ENCODE measurements around the gene IFT43.

Gene IFT43

DNA sequence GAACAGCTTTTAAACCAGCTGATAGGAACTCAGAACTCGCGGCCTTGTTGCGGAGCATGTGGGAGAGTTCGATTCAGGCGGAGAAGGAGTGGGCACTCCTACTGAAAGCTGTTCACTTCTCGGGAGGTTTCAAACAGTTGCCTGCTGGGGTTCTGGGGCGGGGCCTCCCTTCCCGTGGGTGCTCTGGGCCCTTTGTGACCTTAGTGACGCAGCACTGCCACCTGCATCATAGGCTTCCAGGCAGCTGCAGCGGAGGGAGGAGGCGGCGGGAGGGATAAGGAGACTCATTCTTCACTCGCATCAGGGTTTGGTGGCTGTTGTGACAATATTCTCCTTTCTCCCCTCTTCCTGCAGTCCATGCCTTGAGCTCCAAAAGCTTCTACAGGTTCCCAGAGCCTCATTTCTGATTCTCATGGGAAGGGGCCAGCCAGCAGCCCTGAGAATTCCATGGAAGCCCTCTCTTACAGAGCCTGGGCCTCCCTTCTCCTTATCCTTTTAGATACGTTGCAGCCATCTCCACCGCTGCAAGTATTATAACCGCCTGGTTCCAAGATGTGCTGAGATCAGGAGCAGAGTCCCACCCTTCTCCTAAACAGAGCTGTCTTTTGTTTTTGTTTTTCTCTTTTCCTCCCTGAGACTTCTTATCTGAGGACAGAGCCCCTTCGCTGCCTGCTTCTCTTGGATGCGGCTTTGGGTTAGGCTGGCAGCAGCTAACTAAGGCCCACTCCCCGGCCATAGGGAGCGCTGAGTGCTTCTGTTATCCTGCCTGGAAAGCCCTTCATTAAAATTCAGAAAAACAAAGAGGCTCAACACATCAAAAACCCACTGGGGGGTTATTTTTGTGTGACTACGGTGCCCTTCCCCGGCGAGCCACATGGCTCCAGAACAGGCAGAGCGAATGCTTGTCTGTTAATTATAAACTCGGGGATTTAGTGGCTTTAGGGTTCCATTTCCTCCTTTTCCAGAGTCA lies 98.5 kb downstream of the IFT43 start:
- no peak for DNase-seq

DNA sequence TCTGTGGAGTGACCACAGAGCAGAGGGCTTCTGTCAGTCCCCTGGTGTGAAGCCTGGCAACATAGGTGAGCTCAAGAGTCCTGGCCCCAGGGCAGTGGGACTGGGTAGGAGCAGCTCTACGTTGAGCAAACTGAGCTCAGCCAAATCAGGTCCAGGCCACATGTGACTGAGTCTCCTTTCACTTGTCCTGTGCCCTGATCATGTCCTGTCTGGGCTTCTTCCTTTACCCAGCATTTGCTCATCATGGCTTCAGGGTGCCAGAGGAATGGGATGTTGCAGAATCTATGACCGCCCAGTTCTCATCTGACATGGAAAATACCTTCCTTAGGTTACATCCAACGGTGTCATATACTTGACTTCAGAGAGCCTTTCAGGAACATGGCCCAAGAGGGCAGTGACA lies 99.8 kb downstream of the IFT43 start:
- no peak for DNase-seq

DNA sequence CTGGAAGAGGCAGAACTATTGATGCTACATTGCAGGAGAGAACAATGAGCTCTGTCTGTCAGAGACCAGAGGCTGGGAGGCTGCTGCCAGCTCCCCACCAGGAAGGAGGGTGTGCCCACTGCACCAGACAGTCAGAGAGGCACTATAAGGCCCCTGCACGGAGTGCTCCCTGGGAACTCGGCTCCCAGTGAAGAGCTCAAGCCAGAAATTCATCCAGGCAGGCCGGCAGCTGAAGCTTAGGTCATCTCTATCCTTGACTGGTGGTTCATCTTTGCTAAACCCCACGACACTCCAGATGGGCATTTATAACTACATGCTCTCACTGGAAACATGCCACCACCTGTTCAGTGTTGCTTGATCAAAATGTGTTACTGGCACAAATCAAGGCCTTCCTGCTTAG lies 101.1 kb downstream of the IFT43 start:
- DNase-seq: no peak

DNA sequence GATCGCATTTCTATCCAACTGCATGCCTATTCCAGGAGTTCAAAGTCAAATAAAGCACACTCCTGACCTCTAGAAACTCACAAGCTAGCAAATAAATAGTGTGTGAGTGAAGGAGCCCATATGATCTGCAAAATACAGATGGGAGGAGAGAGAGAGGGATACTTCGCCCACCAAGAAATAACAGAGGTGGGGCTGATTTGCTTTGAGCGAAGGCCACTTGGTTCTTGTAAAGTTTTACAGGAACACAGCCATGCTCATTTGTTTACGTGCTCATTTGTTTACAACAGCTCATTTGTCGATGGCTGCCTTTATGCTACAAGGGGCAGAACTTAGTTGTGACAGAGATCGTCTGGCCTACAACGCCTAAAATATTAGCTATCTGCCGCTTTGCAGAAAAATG lies 102.8 kb downstream of the IFT43 start:
- DNase-seq: no peak

DNA sequence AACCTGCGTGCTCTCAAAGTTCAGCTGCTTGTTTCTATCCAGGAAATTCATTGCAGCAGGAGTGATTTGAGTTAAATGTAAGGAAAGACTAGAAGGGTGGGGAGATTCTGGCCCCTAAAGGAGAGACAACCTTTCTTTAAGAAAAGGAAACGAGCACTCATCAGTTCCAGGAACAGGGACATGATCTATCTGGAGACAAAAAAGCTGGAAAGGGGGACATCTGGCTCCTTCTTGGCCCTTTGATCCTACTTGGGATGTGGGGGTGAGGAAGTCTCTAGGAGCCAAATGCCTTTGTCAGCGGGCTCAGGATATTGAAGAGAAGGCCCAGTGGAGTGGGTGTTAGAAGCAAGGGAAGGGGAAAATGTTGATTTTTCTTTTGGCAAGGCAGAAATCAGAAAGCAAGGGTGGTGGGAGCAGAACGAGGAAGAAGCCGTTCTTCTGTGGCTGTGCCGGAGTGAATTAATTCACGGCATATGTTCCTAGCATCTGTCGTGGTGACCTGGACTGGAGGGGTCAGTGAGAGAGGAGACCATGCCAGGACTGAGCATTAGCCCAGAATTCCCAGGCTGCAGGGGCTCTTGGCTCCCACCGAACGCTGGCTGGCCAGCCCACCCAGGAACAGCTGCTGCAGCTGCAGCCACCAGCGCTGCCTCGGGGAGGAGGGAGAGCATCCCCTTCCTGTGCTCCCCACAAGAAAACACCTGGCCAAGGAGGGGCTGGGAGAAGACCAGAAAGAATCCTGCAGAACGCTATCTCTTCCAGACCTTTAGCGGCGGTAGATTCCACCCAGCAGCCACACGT lies 103.4 kb downstream of the IFT43 start:
- DNase-seq: no peak

DNA sequence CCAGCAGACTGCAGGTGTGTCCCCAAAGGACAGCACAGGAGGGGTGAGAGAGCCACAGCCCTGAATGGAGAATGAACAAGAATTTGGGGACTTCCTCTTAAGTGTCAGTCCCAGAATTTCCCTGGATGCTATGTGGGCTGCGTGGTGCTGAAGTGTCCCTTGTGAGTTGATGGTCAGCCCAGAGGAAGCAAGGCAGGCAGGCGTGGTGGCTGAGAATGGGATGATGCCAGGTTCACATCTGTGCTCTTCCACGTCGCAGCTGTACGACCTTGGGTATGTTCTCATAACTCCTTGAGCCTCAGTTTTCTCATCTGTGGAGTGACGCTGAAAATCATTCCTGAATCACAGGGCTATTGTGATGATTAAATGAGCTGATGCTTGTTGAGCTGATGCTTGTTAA lies 104.0 kb downstream of the IFT43 start:
- no peak for DNase-seq

DNA sequence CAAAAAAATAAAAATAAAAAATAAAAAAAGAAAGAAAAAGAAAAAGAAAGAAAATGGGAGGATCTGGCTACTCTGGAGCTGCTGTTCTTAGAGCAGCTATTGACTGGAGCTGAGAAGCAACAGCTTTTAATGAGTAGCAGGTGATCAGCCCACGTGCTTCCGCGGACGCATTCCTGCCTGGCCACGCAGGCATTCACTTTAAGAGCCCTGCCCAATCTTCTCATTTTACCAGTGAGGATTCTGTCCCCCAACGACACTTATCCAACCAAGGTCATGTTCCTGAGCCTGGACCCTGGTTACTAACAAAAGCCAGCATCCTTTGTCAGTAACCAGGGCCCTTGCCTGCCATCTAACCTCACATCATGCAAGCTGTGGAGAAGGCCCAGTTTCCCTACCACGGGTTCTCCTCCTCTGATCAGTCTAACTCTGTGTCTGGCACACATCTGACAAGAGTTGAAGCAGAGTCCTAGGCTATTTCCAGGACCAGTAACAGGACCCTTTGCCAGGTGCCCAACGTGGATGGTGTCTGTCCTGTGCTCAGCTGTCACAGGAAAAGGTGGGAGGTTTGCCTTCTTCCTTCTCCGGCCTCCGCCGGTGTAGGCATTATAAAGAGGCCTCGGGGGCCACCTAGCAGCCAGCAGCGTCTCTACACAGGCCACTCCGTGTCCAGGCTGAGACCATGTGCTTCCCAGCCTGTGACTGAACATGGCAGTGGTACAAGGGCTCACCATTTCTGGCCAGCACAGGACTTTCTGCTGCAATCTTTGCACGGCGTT lies 105.2 kb downstream of the IFT43 start:
- no peak for DNase-seq

DNA sequence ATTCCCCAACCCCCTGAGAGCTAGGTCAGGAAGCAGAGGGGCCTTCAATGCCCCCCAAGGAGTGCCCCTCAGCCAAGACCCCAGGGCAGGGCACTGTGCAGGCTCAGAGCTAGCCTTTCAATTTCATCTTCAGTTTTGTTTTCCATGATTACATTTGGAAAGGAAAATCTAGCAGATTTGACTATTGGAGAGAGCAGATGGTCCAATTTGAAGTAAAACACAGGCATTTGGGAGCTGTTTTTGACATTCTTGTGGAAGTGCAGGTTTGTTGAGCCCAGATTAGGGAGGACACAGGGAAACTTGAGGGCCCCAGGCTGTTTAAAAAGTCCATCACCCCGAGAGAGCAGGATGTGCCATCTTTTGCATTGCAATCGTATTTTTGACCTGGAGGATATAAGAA lies 107.5 kb downstream of the IFT43 start:
- no peak for DNase-seq

DNA sequence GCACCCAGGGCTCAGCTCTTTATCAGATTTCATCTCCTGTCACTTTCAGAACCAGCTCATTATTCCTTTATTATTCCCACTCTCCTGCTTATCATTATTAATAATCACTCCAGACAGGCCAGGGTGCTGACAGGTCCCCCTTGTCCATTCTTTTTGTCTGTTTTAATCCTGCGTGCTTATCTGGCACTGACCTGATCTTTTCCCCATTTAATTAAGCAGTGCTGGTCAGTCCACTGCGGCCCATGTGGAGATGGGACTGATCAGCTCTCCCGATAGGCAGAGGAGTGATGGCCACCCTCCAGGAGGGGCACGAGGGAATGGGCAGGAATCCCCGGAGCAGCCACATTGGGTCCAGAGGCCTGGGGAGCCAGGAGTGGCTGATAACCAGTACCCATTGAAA lies 110.7 kb downstream of the IFT43 start:
- DNase-seq: no peak

DNA sequence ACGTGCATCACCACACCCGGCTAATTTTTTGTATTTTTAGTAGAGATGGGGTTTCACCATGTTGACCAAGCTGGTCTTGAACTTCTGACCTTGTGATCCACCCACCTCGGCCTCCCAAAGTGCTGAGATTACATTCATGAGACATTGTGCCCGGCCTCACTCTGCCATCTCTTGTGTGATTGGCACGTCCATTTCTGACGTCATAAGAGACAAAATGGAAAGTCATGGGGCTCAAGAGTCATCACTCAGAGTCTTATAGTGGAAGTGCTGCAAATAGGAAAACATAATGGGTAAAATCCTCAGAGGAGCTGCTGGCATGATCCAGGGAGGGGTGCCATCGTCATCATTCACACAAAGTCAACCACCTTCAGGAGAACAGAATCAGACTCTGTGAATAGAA lies 112.0 kb downstream of the IFT43 start:
- DNase-seq: no peak

DNA sequence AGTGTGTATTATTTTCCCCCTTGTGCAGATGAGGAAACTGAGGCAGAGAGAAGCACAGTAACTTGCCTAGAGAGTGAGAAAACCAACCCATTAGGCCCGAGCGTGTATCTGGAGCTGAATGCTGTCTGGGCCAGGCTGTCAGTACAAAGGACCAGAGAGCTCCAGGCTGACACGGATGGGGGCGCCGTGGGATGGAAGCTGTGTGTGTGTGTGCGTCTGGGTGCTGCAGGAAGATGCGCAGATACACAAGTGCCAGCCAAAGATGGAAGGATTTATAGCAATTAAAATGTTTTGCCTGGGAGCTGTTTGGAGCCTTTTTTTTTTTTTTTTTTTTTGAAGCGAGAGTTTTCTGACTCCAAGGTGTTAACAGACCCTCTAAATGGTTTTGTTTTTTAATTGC lies 112.5 kb downstream of the IFT43 start:
- DNase-seq: no peak

DNA sequence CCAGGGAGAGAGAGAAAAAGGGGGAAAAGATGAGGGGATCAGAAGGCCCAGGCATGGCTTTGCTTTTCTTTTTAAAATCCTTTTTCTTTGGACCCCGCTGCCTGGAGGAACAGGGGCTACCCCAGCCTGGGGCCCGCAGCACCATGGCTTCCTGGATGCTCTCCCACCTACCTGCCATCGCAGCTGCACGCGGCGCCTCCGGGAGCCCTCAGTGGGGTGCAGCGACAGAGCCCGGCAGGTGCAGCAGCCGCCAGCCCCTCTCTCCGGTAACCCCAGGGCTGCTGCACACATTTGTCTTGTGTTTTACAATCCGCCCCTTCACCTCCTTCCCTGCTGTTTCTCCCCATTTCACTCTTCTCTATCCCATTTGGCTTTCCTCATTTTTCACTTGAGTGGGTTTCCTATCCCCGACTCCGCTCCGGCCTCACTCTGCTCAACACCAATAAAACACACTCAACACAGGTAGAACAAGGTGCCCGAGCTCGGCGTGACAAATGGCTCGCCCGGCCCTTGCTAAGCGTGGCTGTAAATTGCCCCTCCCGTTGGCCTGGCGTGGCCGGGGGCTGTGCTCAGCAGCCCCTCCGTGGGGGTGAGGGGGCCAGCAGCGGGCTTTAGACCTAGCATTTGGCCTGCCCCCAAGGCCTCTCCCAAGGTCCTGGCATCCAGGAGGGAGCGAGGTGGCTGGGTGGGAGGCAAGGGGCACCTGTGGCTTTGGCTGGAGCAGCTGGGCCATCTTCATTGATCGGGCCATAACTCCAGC lies 113.5 kb downstream of the IFT43 start:
- DNase-seq: no peak

DNA sequence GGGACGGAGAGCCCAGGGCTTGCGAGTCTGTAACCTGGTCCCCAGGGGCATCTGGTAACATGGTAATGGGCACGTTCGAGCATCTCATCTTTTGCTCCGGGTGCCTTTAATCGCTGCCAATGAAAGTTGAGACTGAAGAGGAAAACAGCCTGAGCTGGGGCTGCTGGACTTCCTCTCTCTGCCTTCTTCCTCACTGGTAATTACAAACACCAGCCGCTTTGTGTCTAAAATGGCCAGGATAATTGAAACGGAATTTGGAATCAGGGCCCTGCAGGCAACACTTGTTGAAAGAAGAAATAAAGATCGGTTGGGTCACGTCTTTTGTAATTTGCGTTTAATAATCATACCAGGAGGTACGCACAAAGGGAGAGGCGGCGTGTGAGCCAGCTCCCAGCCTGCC lies 114.7 kb downstream of the IFT43 start:
- DNase-seq: no peak

DNA sequence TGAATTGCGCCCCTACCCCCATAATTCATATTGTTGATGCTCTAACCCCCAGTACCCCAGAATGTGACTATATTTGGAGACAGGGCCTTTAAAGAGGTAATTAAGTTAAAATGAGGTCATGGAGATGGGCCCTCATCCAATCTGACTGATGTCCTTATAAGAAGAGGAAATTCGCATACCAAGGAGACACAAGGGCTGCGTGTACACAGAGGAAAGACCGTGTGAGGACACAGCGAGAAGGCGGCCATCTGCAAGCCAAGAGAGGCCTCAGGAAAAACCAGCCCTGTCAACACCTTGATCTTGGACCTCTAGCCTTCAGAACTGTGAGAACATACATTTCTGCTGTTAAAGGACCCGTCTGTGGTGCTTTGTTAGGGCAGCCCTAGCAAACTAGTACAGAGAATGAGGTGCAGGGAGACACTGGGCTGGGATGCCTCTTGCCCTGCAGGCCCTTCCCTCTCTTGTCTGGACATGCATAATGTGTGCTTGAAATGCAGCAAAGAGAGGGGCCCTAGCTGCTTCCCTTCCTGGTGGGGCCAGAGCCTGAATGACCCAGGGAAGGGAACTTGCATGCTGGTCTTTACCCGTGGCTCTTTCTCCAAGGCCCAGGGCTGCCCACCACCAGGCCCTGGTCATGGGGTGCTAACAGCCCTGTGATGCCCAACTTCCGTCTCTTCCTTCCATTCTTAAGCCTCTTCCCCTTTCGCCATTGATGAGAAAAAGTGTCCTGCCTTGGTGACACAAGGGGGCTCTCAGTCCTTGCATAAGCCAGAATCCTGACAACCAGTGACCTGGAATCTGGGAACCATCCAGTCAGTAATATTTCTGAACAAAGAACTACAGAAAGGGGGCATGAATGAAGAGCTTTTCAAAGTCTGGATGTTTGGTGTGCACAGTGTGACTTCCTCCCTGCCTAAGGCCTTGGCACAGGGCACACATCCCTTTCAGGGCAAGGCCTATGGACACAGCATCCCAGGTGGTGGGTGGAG lies 116.1 kb downstream of the IFT43 start:
- DNase-seq: no peak

DNA sequence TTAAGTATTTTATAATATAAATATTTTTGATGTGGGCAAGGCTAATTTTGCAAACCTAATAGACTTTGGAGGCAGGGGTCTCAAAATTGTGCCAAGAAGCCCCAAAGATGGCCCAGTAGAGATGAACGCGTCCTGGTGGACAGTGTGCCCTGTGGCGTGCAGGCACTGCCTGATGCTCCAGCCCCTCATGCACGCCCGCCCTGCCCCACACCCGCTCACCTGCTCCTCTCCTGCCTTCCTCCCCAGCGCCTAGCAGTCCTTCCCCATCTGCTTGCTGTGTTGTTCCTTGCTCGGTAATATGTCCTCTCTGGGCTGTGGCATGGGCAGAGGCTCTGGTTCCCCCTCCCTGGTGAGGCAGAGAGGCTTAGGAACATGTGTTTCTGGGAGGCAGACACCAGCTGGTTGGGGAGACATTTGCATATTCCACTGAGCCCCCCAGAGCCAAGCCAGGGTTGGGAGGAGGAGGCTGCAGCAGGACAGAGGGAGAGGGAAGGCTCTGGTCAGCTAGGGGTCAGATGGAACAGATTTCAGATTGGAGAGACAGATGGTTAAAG lies 119.3 kb downstream of the IFT43 start:
- no peak for DNase-seq

DNA sequence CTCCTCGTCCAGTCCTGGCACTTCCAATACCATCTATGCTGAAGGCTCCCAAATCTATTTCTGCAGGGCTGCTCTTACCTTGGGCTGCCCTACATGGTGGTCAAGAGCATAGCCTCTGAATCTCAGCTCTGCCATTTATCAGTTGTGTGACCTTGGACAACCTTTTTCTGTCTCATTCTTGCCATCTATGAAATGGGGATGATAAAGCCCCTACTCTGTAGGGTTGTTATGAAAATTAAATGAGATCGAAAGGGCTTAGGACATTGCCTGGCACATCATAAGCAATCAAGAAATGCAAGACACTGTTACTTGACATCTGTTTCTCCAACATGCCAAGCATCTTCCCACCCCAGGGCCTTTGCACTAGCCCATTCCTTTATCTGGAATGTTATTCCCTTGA lies 120.6 kb downstream of the IFT43 start:
- DNase-seq: no peak

DNA sequence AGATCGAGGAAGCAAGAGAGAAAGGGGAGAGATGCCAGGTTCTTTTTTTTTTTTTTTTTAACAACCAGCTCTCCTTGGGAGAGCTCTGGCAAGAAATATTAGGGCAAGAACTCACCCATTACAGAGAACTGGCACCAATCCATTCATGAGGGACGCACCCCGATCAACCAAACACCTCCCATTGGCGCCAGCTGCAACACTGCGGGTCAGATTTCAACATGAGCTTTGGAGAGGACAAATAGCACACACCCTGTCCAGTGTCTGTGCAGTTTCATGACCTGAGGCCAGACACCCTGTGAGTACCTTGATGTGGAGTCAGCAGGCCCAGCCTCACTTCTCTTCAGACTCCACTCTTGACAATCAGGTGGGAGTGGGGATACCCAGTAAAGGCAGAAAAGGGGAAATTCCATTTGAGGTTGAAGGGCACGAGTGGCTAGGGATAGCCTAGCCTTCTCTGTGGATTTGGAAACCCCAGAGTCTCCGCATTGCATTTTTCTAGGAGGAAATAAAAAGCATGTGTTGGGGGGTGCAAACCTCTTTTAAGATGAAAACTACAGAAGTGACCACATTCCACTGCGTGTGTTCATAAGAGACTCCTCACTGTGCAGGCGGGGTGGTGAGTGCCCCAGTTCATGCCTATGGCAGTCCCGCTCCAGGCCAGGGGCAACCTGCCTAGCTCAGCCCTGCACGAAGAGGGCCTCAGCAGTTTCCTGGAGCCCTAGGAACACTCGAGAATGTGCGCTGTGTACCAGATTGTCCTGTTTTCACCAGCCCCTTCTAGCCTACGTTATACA lies 123.7 kb downstream of the IFT43 start:
- DNase-seq: no peak

DNA sequence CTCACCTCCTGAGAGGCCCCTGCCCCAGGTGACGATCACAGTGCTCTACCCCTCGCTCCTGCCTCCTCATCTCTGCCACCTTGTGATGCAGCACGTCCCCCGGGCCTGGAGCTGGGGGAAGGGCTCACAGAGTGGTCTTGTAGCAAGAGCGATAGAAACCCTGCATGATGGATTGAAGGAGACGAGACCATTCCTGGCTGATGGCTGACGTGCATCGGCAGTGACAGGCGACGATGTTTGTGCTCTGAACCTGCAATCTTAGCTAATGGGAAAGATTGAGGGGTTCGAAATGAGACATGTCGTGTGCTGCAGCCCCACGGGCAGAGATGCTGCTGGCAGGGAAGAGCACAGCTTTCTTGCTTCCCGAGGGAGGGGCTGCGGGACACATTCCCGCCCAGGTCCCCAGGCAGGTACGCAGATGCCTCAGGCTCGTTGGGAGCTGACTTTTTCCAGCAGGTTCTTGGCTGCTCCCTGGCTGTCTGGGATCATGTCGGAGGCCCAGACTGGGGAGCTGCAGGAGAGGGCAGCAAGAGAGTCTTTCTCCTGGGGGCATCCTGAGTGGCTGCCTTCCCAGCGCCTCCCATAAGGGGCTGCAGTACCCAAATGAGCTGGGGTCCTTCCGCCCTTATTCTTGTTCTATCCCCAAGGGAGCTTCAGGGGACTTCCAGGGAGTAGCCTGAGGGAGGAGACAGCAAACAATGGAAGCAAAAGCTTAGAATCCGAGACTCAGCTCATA lies 127.5 kb downstream of the IFT43 start:
- no peak for DNase-seq

DNA sequence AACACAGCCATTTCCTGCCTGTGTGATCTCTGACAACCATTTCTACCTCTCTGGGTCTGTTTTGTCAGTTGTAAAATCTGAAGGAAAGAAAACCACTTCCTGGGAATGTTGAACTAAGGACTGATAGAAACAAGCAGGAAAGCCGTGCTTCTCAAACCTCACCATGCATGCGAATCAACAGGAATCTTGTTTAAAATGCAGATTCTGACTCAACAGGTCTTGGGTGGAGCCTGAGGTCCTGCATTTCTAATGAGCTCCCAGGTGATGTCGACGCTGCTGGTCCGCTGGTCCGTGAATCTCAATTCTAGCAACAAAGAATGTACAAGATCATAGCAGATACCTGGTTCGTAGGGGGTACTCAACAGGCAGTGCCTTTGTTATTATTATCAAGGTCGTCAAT lies 128.1 kb downstream of the IFT43 start:
- DNase-seq: no peak

Measured in NCI-H1092 (cell line).